IPS-NIHi7 (cell line): Measurements from ENCODE around the gene AMBRA1.
A peak's percentile ranks its signal among the peaks of the same experiment; 100 is the strongest.

Source experiments
- DNase-seq: peaks from one replicate; pipeline ENCODE4 v3.0.0; 2012; ENCODE audit warnings: mixed read lengths; ENCODE audit errors: extremely low spot score

The AMBRA1 gene

GRCh38 chr11:46445192-46445919 lies 148.5 kb downstream of the AMBRA1 start:
- DNase-seq = no peak

- DNase-seq = no peak
These were observed 149.5 kb downstream of the AMBRA1 start for GRCh38 chr11:46444305-46444704.

GRCh38 chr11:46438211-46438610 lies 155.6 kb downstream of the AMBRA1 start:
- DNase-seq = no peak

GRCh38 chr11:46437122-46437689 lies 156.6 kb downstream of the AMBRA1 start:
- no peak for DNase-seq

GRCh38 chr11:46436113-46436512 lies 157.7 kb downstream of the AMBRA1 start:
- no peak for DNase-seq

- DNase-seq = no peak
These were observed 158.1 kb downstream of the AMBRA1 start for GRCh38 chr11:46435679-46436078.

- DNase-seq = no peak
These were observed 162.6 kb downstream of the AMBRA1 start for GRCh38 chr11:46431211-46431610.

- DNase-seq = no peak
These were observed 164.1 kb downstream of the AMBRA1 start for GRCh38 chr11:46429717-46430116.

GRCh38 chr11:46427364-46427763 lies 166.5 kb downstream of the AMBRA1 start:
- no peak for DNase-seq

GRCh38 chr11:46426233-46426991 lies 167.4 kb downstream of the AMBRA1 start:
- DNase-seq = no peak

- no peak for DNase-seq
These were observed 171.2 kb downstream of the AMBRA1 start for GRCh38 chr11:46422588-46422987.

- no peak for DNase-seq
These were observed 172.5 kb downstream of the AMBRA1 start for GRCh38 chr11:46421257-46421880.

GRCh38 chr11:46420513-46420912 lies 173.3 kb downstream of the AMBRA1 start:
- DNase-seq = no peak

GRCh38 chr11:46418751-46419150 lies 175.1 kb downstream of the AMBRA1 start:
- DNase-seq = no peak

- no peak for DNase-seq
These were observed 176.1 kb downstream of the AMBRA1 start for GRCh38 chr11:46417711-46418110.

- no peak for DNase-seq
These were observed 178.9 kb downstream of the AMBRA1 start for GRCh38 chr11:46414879-46415278.

GRCh38 chr11:46414466-46414796 lies 179.4 kb downstream of the AMBRA1 start:
- DNase-seq = no peak

- DNase-seq = no peak
These were observed 179.9 kb downstream of the AMBRA1 start for GRCh38 chr11:46413760-46414465.

GRCh38 chr11:46410021-46410420 lies 183.8 kb downstream of the AMBRA1 start:
- peak; percentile 81 for DNase-seq

GRCh38 chr11:46408407-46408986 lies 185.3 kb downstream of the AMBRA1 start:
- DNase-seq = no peak

GRCh38 chr11:46407635-46408034 lies 186.2 kb downstream of the AMBRA1 start:
- DNase-seq = no peak
